Osteocyte (in vitro differentiated cells): ENCODE data around the gene CMTM1. TPM values are rescaled to one million over a fixed set of nuclear protein-coding genes. Genes with fewer than 3 reads are reported as not detected.

Experiments
- DNase-seq: peaks from one replicate; pipeline ENCODE4 v3.0.0; 2021; ENCODE audit warnings: mixed read lengths; ENCODE audit not compliant: unreplicated experiment; ENCODE audit errors: extremely low spot score
- H3K27ac Mint-ChIP-seq: one replicate; pipeline ENCODE4 v1.8.0; 2021; ENCODE audit warnings: mild to moderate bottlenecking, mixed read lengths; ENCODE audit not compliant: unreplicated experiment
- H3K27me3 Mint-ChIP-seq: one replicate; pipeline ENCODE4 v1.8.0; 2021; ENCODE audit warnings: mixed read lengths; ENCODE audit not compliant: unreplicated experiment
- H3K36me3 Mint-ChIP-seq: one replicate; pipeline ENCODE4 v1.8.0; 2021; ENCODE audit warnings: mixed read lengths; ENCODE audit not compliant: unreplicated experiment
- H3K4me1 Mint-ChIP-seq: one replicate; pipeline ENCODE4 v1.8.0; 2021; ENCODE audit warnings: mixed read lengths; ENCODE audit not compliant: unreplicated experiment
- H3K4me3 Mint-ChIP-seq: one replicate; pipeline ENCODE4 v1.8.0; 2021; ENCODE audit warnings: mild to moderate bottlenecking, moderate library complexity, mixed read lengths; ENCODE audit not compliant: unreplicated experiment
- H3K9me3 Mint-ChIP-seq: one replicate; pipeline ENCODE4 v1.8.0; 2021; ENCODE audit warnings: mixed read lengths; ENCODE audit not compliant: unreplicated experiment
- CTCF ChIP-seq: fragments of 200-600 bp; sonication (generic); IDR thresholded peaks from 2 replicates; pipeline ENCODE4 v1.5.0; 2021; ENCODE audit warnings: antibody characterized with exemption, mild to moderate bottlenecking, moderate library complexity
- total RNA-seq: library from RNA; stranded (reverse); gene quantifications from 2 replicates; pipeline ENCODE4 v1.2.1, GENCODE V29; 2021

CMTM1 gene
- total RNA-seq, 1 donor from 2014 or later, result 7.8 TPM

DNA sequence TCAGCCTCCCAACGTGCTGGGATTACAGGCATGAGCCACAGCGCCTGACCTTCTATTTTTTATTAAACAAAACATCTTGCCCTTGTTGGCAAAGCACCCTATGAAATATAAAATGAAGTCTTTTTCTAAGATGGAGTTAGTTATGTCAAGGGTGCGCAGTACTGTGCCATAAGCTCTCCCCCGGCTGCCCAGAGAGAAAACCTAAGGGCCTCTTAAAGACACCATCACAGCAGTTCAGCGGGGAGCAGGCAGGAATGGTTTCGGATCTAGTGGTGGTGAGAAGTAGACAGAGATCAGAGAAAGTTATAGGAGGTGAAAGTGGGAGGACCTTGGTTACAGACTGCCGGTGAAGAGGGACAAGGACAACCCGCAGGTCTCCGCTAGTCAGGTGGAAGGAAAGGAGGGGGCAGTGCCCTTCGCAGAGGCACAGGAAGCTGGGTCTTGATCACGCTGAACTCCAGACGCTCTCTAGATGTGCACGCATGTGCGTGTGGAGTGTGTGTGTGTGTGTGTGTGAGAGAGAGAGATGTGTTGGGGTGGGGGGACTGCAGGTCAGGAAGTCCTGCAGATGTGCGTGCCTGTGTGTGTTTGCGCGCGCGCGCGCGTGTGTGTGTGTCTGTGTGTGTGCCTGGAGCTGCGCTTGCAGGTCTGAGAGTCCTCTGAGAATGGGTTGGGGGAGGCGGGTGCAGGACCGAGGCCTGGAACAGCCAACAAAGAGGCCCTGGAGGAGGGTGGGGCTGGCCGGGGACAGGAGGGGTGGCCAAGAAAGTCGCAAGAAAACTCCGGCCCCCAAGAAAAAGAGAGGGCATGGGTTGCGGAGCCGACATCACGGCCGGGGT, 37.5 kb downstream of the CMTM1 start:
- no peaks in the 10 kb centered on the region for H3K36me3 Mint-ChIP-seq
- H3K27ac Mint-ChIP-seq, result peak overlapping the region; percentile 94
- H3K4me1 Mint-ChIP-seq, result peaks cover 36% of the 10 kb centered on the region
- no peaks in the 10 kb centered on the region for H3K9me3 Mint-ChIP-seq
- TF ChIP-seq CTCF, result no peak
- H3K27me3 Mint-ChIP-seq, result no peaks in the 10 kb centered on the region
- peak; percentile 89 for DNase-seq
- H3K4me3 Mint-ChIP-seq, result peak overlapping the region; percentile 93

- Mint-ChIP-seq H3K4me3 (peak within 1 kb of the TSS; percentile 93), H3K9me3 (no peaks in the 10 kb centered on the region), H3K27me3 (no peaks in the 10 kb centered on the region), H3K27ac (peak within 1 kb of the TSS; percentile 94), H3K36me3 (peaks cover 1% of the 10 kb centered on the region), H3K4me1 (peaks cover 38% of the 10 kb centered on the region)
- TF ChIP-seq CTCF, result peak; percentile 95
- DNase-seq, result peak; percentile 94
Measured at GRCh38 chr16:66604376-66605176, 38.3 kb downstream of the CMTM1 start, which contains the start of gene CMTM3. Gene CMTM3 (plus strand): TSS chr16:66604704. CDS start chr16:66604806, 102 bp downstream.

- peak; percentile 88 for DNase-seq
- no peak for TF ChIP-seq CTCF
Measured at GRCh38 chr16:66605177-66605978, 39.1 kb downstream of the CMTM1 start.

DNA sequence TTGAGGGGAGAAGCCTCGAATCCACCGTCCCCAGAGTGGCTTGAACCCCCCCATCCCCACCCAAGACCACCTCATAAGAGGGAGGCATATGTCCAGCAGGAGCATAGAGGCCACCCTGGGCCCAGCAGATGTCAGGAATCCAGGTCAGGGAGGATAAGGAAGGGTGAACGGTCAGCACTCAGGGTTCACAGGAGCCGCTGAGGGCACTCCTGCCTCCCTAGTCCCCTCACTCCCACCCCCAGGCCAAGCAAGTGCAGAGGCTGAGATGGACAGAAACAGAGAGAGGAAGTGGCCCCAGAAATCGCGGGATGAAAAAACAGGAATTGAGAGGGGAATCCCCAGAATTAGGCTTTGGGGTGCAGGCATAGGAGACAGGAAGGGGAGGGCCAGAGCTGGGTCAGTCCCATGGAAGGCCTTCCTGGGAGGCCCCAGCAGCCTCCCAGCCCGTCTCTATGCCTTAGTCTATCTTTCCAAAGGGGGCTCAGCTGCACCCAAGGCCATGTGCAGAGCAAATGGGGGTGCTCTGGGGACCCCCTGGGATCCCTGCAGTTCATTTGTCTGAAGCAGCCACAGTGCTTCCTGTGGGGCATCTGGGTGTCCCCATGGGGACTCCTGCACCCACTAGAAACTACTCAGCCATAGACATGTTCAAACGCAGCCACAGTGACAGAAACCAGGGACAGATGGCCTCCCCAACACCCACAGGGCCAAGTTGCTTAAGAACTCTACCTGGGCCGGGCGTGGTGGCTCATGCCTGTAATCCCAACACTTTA, 39.9 kb downstream of the CMTM1 start:
- DNase-seq, result no peak
- no peaks in the 10 kb centered on the region for H3K27me3 Mint-ChIP-seq
- H3K4me3 Mint-ChIP-seq, result peak overlapping the region; percentile 74
- H3K4me1 Mint-ChIP-seq, result peaks cover 38% of the 10 kb centered on the region
- TF ChIP-seq CTCF, result no peak
- H3K36me3 Mint-ChIP-seq, result peaks cover 10% of the 10 kb centered on the region
- peak overlapping the region; percentile 67 for H3K27ac Mint-ChIP-seq
- H3K9me3 Mint-ChIP-seq, result no peaks in the 10 kb centered on the region

More at GRCh38 chr16:66605177-66605978, 39.1 kb downstream of the CMTM1 start:
- Mint-ChIP-seq H3K4me1 (peaks cover 38% of the 10 kb centered on the region), H3K9me3 (no peaks in the 10 kb centered on the region), H3K4me3 (peak overlapping the region; percentile 74), H3K27me3 (no peaks in the 10 kb centered on the region), H3K36me3 (peaks cover 6% of the 10 kb centered on the region), H3K27ac (peak overlapping the region; percentile 67)
